ENCODE measurements around the gene ZPR1.

DNA sequence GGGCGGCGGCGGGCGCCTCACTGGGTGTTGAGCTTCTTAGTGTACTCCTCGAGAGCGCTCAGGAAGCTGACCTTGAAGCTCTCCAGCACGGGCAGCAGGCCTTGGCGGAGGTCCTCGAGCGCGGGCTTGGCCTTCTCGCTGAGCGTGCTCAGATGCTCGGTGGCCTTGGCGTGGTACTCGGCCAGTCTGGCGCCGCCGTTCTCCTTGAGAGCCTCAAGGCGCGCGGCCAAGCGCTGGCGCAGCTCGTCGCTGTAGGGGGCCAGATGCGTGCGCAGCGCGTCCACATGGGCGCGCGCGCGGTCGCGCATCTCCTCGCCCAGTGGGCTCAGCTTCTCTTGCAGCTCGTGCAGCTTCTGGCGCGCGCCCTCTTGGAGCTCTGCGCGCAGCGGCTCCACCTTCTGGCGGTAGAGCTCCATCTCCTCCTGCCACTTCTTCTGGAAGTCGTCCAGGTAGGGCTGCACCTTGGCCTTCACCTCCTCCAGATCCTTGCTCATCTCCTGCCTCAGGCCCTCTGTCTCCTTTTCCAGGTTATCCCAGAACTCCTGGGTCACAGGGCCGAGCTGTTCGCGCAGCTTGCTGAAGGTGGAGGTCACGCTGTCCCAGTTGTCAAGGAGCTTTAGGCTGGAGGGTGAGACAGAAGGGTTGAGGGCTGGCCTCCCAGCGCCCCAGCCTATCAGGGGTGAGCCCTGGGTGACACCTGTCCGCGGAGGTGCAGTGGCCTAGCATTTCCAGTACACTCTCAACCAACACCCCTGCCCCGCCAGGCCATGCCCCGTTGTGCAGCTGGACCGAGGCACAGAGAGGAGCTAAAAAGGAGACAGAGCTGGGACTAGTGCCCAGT lies 48.2 kb upstream of the ZPR1 start:
- TF ChIP-seq POLR2A (IDR thresholded peaks at IDR 0.05) = no peak
- TF ChIP-seq, protein P1, sequence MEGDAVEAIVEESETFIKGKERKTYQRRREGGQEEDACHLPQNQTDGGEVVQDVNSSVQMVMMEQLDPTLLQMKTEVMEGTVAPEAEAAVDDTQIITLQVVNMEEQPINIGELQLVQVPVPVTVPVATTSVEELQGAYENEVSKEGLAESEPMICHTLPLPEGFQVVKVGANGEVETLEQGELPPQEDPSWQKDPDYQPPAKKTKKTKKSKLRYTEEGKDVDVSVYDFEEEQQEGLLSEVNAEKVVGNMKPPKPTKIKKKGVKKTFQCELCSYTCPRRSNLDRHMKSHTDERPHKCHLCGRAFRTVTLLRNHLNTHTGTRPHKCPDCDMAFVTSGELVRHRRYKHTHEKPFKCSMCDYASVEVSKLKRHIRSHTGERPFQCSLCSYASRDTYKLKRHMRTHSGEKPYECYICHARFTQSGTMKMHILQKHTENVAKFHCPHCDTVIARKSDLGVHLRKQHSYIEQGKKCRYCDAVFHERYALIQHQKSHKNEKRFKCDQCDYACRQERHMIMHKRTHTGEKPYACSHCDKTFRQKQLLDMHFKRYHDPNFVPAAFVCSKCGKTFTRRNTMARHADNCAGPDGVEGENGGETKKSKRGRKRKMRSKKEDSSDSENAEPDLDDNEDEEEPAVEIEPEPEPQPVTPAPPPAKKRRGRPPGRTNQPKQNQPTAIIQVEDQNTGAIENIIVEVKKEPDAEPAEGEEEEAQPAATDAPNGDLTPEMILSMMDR (IDR thresholded peaks at IDR 0.05) = peak in 2 of 3 experiments; percentile 17 to 63
- peak in 1 of 2 donors; percentile 64 for TF ChIP-seq POLR2AphosphoS5 (IDR thresholded peaks at IDR 0.05; ENCODE audit: insufficient read depth in 1 of 2, low read depth in 1 of 2)
